Hypothalamus (tissue), 51 donors: ENCODE measurements around the gene GALNTL6.

Experiments
- DNase-seq, 51 donors: peaks; one replicate each; lab custom pipeline; 2025; lab: John Stamatoyannopoulos, UW

GALNTL6 gene

DNA sequence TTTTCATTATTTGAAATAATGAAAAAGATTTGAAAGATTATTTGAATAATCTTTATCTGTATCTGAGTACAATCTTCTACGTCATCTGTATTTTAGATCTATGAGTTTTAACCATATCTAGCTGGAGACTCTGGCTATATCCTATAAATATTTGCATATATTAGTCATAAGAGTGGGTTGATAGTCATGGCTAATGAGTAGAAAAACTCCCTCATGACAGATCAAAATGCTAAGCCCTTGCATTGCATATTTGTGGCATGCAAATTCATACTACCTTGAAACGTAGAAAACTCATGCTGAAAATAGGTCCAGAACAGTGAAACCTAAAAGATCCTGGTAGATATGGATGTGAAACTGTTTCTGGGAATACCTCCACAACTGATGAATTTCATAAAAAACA lies 291.3 kb downstream of the GALNTL6 start:
- no peak for DNase-seq

GRCh38 chr4:172105918-172106317 lies 292.7 kb downstream of the GALNTL6 start:
- DNase-seq = no peak

- DNase-seq = no peak
Measured at GRCh38 chr4:172109466-172109865, 296.3 kb downstream of the GALNTL6 start.

- DNase-seq = no peak
Measured at GRCh38 chr4:172124656-172125308, 311.6 kb downstream of the GALNTL6 start.

GRCh38 chr4:172125443-172125842 lies 312.2 kb downstream of the GALNTL6 start:
- DNase-seq = no peak

DNA sequence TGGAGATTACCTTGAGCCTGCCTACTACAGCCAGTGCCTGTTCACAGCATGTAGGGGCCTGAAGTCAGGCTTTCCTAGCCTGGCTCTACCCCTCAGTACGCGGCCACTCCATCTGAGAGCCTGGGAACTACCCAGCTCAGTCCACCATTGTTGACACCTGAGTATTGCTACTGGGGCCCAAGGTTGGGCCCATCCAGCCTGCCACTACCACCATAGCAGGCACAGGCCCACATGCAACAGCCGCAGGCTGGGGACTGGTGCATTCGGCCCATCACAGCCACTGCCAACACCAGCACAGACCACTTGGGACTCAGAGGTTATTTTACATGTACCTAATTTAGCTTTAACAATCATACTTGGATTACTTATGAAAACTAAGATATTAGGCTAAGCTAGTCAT lies 314.0 kb downstream of the GALNTL6 start:
- no peak for DNase-seq

GRCh38 chr4:172129593-172129992 lies 316.4 kb downstream of the GALNTL6 start:
- DNase-seq = no peak

- no peak for DNase-seq
Measured at GRCh38 chr4:172134521-172134920, 321.3 kb downstream of the GALNTL6 start.

- no peak for DNase-seq
Measured at GRCh38 chr4:172141025-172141424, 327.8 kb downstream of the GALNTL6 start.

DNA sequence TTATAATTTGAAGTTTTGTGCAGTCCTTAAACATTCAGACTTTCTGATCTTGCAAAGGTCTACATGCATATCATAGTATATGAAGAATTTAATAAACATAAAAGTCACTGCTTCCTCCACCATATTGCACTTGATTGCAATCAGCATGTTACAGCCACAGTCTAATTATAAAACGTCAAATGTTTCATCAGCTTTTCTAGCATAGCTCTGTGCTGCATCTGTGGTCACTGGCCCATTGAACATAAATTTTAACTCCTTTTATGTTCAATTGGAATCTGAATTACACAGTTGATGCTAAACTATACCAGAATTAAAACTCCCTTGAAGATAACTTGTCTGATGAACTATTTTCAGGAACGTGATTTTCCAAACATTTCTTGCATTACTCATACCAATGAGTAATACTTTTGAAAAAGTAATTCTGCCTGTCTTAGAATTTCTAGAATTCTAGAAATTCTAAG lies 329.1 kb downstream of the GALNTL6 start:
- DNase-seq = no peak

- no peak for DNase-seq
Measured at GRCh38 chr4:172143605-172144314, 330.6 kb downstream of the GALNTL6 start.

- no peak for DNase-seq
Measured at GRCh38 chr4:172147687-172148086, 334.5 kb downstream of the GALNTL6 start.

- DNase-seq = no peak
Measured at GRCh38 chr4:172149329-172149728, 336.1 kb downstream of the GALNTL6 start.

DNA sequence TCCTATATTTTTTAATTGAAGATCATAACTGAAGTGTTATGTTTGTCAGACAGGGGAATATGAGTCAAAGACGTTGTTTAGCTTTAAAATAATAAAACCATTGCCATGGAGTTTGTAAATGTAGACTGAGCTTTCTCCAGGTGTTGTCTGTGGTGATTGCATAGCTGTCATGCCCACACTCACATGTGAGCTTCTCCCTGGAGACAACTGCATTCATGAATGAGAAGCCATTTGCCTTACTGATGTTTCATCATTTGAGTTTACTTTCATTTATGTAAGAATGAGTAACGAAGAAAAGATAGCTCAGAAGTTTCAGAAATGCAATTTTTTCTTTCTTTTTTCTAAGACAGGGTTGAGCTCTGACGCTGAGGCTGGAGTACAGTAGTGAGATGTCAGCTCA lies 339.1 kb downstream of the GALNTL6 start:
- DNase-seq = no peak

DNA sequence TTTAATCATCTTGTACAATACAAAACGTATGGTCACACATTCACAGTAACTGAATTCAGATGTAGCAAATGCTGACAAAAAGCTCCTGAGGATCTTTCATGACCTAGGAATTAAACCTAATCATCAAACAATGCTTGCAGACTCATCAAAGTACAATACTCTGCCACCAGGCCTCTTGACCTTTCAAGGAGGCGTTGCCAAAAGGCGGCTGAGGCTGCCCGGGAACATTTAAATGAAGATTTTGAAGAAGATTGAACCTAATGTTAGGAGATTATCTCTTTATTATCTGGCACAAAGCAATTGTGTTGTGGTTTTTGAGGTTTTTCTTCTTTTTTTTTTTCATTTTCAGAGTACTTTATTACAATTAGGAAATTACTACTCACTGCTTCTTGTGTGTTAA lies 340.5 kb downstream of the GALNTL6 start:
- DNase-seq = no peak

GRCh38 chr4:172155838-172156345 lies 342.7 kb downstream of the GALNTL6 start:
- no peak for DNase-seq

GRCh38 chr4:172157946-172158345 lies 344.7 kb downstream of the GALNTL6 start:
- no peak for DNase-seq

DNA sequence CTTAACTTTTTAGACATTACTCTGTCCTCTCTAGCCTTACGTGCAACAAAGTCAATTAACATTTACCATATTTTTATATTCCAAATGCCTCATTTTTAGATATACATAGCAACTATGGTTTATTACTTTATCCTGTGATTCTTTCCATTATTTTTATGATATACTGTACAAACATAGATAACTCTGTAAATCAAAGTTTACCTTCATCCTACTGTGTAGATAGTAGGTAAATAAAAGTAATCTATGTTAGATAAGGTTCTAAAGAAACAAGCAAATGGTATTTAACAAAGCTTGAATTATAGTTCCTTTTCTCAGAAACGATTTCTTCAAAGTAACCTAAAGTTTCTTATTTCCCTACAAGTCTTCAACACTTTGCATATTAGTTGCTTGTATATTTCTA lies 350.0 kb downstream of the GALNTL6 start:
- no peak for DNase-seq

DNA sequence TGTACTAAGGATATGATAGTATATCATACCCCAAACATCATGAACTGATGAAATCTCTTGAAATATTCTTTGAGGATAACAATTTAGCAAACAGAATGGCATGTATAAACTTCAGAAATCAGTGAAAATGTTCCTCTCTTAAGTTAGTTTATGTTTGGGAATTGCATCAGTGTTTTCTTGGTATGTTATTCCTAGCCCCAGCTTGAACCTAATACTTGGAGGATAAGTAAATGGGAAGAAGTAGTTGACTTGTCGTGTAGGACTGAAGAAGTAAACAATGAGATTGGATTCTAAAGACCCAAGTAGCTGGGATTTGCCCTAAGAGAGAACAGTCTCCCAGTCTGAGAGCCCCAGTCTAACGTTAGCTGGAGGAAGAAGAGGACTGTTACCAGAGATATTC lies 355.7 kb downstream of the GALNTL6 start:
- no peak for DNase-seq

DNA sequence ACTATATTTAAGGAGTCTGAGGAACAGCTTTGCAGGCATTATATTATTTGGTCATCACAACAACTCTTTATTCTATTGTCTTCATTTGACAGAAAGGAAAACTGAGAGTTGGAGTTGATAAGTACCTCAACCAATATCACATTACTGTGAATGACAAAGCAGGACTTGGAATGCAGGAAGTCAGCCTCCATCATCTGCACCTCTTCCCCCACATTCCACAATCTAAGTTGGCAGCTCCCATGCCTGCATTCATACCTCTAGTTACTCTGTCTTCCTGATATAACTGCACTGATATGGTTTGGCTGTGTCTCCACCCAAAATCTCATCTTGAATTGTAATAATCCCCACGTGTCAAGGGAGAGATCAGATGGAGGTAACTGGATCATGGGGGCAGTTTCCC lies 356.7 kb downstream of the GALNTL6 start:
- no peak for DNase-seq

DNA sequence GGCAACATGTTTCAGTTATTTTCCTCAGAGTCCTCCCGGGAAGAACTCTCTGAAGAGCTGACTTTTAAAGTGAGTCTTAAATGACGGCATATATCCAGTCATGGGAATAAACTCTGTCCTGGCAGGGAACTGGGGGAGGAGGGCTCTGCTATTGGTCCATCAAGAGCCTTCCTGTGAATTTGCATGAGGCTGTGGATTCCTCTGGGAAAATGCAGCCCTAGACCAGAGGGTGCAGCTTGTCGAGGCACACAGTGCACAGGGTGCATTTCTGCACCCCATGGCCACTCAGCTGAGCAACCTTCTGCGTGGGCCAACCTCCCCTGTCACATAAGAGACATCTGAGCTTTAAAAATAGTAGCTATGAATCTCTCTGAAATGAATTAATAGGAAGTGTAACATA lies 360.0 kb downstream of the GALNTL6 start:
- DNase-seq = no peak

DNA sequence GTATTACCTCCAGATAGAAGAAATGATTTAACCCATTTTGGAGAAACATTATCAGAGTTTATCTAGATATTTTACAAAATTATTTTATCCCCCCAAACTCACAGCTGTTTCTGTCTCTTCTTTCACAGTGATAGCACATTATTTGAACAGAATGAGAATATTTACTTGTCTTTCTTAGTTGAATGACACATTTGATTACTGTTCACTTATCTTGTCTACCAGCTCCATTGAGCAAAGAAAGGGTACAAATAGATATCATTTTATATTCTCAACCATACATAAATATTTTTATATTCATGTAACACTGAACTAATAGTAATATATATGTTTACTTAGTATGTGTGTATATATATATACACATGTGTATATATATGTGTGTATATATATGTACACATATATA lies 364.2 kb downstream of the GALNTL6 start:
- no peak for DNase-seq
